PC-9 (cell line): Measurements from ENCODE around the gene CDK12.

Experiments
- EZH2 ChIP-seq: fragments of 200-600 bp; sonication (generic); IDR thresholded peaks from 2 replicates; pipeline ENCODE4 v1.8.0; 2017; ENCODE audit warnings: antibody characterized with exemption, low read depth
- TF ChIP-seq, protein P1 (sequence below): fragments of 200-600 bp; sonication (generic); conservative IDR thresholded peaks from 2 replicates; pipeline ENCODE4 v1.6.1; 2017; ENCODE audit warnings: mixed run types, antibody characterized with exemption, mild to moderate bottlenecking, moderate library complexity

DNA sequence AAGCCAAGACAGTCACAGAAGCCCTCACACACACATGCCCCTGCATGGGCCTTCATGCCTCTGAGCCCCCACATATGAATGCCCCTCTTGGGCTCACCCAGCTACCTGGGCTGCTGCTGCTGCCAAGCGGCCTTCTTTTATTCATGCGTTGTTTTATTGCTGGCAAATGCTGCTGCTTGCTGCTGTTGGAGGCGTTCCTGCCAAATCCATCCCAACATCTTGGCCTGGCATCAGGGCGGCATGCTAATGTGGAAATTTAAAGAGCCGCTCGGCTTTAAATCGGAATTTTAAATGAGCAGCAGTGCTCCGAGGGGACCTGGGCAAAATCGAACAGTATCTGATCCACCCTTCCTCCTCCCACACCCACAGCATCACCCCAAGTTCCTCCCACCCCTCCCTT is 107.4 kb downstream of the CDK12 start:
- no peak for TF ChIP-seq EZH2
- TF ChIP-seq, protein P1, sequence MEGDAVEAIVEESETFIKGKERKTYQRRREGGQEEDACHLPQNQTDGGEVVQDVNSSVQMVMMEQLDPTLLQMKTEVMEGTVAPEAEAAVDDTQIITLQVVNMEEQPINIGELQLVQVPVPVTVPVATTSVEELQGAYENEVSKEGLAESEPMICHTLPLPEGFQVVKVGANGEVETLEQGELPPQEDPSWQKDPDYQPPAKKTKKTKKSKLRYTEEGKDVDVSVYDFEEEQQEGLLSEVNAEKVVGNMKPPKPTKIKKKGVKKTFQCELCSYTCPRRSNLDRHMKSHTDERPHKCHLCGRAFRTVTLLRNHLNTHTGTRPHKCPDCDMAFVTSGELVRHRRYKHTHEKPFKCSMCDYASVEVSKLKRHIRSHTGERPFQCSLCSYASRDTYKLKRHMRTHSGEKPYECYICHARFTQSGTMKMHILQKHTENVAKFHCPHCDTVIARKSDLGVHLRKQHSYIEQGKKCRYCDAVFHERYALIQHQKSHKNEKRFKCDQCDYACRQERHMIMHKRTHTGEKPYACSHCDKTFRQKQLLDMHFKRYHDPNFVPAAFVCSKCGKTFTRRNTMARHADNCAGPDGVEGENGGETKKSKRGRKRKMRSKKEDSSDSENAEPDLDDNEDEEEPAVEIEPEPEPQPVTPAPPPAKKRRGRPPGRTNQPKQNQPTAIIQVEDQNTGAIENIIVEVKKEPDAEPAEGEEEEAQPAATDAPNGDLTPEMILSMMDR: no peak
